Activated naive CD4-positive, alpha-beta T cell treated with anti-CD3 and anti-CD28 coated beads, Interleukin-2, amount 10 ng/mL, durations not matched to agents 7 days and 5 days (primary cell): ENCODE measurements around the gene TBC1D13.
"Not testable (repeated sequence)": the region's sequence is repeated elsewhere in the genome, so short reads cannot be mapped to it uniquely, and the experiment has no call there.

Experiments
- CTCF ChIA-PET: fragments of 350-600 bp; sonication (Branson Sonifier 250); formaldehyde crosslinking; loops from one replicate; lab custom pipeline; 2021; ENCODE audit warnings: antibody characterized with exemption; lab: Charles Lee
- DNase-seq: peaks from one replicate; pipeline ENCODE4 v3.0.0-alpha.2; 2020
- H3K27ac Mint-ChIP-seq: one replicate; pipeline ENCODE4 v1.8.0; 2021; ENCODE audit warnings: mild to moderate bottlenecking, moderate library complexity, mixed read lengths
- H3K27me3 Mint-ChIP-seq: one replicate; pipeline ENCODE4 v1.8.0; 2021; ENCODE audit warnings: mild to moderate bottlenecking, mixed read lengths
- H3K36me3 Mint-ChIP-seq: one replicate; pipeline ENCODE4 v1.8.0; 2021; ENCODE audit warnings: mixed read lengths
- H3K4me1 Mint-ChIP-seq: one replicate; pipeline ENCODE4 v1.8.0; 2021; ENCODE audit warnings: mixed read lengths
- H3K4me3 Mint-ChIP-seq: one replicate; pipeline ENCODE4 v1.8.0; 2021; ENCODE audit warnings: mild to moderate bottlenecking, moderate library complexity, mixed read lengths
- H3K9me3 Mint-ChIP-seq: one replicate; pipeline ENCODE4 v1.8.0; 2021; ENCODE audit warnings: mixed read lengths

TBC1D13 gene

DNA sequence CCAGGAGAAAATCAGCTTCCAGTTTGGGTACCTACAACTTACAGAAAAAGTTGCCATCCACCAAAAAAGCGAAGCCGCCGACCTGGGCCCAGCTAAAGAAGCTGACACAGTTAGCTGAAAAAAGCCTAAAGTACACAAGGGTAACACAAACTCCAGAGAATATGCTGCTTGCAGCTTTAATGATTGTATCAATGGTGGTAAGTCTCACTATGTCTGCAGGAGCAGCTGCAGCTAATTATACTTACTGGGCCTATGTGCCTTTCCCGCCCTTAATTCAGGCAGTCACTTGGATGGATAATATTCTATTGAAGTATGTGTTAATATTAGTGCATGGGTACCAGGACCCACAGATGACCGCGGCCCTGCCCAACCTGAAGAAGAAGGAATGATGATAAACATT lies 67.4 kb downstream of the TBC1D13 start:
- H3K9me3 Mint-ChIP-seq, result peaks cover 17% of the 10 kb centered on the region
- not testable (repeated sequence) for H3K4me3 Mint-ChIP-seq, DNase-seq, H3K27me3 Mint-ChIP-seq, H3K4me1 Mint-ChIP-seq, H3K27ac Mint-ChIP-seq
- CTCF ChIA-PET, result interaction anchor here (1.9 kb wide), 1 partner anchor 74 kb away, joined by 6 read pairs; no protein-coding TSS in a partner anchor
- H3K36me3 Mint-ChIP-seq, result peaks cover 14% of the 10 kb centered on the region

- CTCF ChIA-PET, result interaction anchor here (9.4 kb wide), 1 partner anchor 69 kb away, joined by 153 read pairs; no protein-coding TSS in a partner anchor
- not testable (repeated sequence) for H3K27me3 Mint-ChIP-seq, H3K9me3 Mint-ChIP-seq, H3K36me3 Mint-ChIP-seq, DNase-seq, H3K27ac Mint-ChIP-seq, H3K4me3 Mint-ChIP-seq
- H3K4me1 Mint-ChIP-seq, result peaks cover 12% of the 10 kb centered on the region
Observed at GRCh38 chr9:128858476-128858875, 71.4 kb downstream of the TBC1D13 start.
